Measurements from ENCODE around the gene NTRK3. TPM values are rescaled to one million over a fixed set of nuclear protein-coding genes. Genes with fewer than 3 reads are reported as not detected.

NTRK3 gene
- total and polyA plus RNA-seq, 2 of the 8 experiments (the other 6 are each of a cell fraction or from before 2014, with no cell fraction given): 4.5 to 6.8 TPM

DNA sequence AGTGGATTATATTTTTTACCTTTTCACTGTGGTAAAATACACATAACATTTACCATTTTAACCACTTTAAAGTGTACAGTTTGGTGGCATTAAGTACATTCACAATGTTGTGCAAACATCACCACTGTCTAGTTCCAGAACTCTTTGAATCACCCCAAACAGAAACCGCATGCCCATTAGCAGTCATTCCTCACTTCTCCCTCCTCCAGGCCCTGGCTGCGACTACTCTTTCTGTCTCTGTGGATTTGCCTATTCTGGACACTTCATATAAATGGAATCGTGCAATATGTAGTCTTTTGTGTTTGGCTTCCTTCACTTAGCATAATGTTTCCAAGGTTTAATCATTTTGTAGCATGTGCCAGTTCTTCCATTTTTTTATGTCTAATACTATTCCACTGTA, 409.8 kb downstream of the NTRK3 start:
- FAIRE-seq (no peak), DNase-seq (ENCODE audit: low read depth in 1 of 2, low spot score in 2 of 2) (no peak)
- Histone ChIP-seq H2BK120ac (replicated peaks; ENCODE audit: low read depth, low read length) (no peak overlapping the region), H3K23me2 (ENCODE audit: low read depth, low read length) (peaks cover 1% of the 10 kb centered on the region; the same call in 1 of the 2 replicates), H3K14ac (ENCODE audit: insufficient read length) (no peak overlapping the region), H4K20me1 (replicated peaks in 1 of 2; ENCODE audit: control insufficient read depth in 1 of 2, insufficient read depth in 2 of 2, low read length in 2 of 2) (no peaks in the 10 kb centered on the region), H3K23ac (ENCODE audit: insufficient read length) (no peak overlapping the region), H3K4me1 (replicated peaks in 1 of 4; ENCODE audit: control insufficient read depth in 3 of 4, insufficient read depth in 4 of 4, low read length in 3 of 4) (no peaks in the 10 kb centered on the region), H3K4me2 (ENCODE audit: insufficient read depth in 1 of 2, low read depth in 2 of 2, low read length in 2 of 2) (no peak overlapping the region), H4K5ac (ENCODE audit: insufficient read length, low read depth, low read length) (no peak overlapping the region), H2AK5ac (ENCODE audit: low read depth, low read length) (no peak overlapping the region), H3K9me3 (ENCODE audit: insufficient read depth in 2 of 2, low read depth in 1 of 2, low read length in 1 of 2) (no peaks in the 10 kb centered on the region; a peak in 1 of 4 replicates), H3K36me3 (ENCODE audit: control insufficient read depth in 2 of 4, insufficient read depth in 4 of 4, low read length in 3 of 4) (no peaks in the 10 kb centered on the region), H3K18ac (ENCODE audit: extremely low read depth, low read length) (no peak overlapping the region), H2BK15ac (ENCODE audit: low read length) (no peak overlapping the region), H3K56ac (replicated peaks; ENCODE audit: insufficient read length, low read depth, low read length) (no peak overlapping the region), H3K27me3 (replicated peaks in 1 of 4; ENCODE audit: control insufficient read depth in 3 of 4, extremely low read depth in 1 of 4, insufficient read depth in 3 of 4, low read length in 3 of 4) (no peaks in the 10 kb centered on the region), H3K4ac (replicated peaks; ENCODE audit: insufficient read length, low read depth, low read length) (no peak overlapping the region), H4K91ac (replicated peaks; ENCODE audit: insufficient read length, low read length) (no peak overlapping the region), H3K79me2 (ENCODE audit: control insufficient read depth in 1 of 2, insufficient read depth in 2 of 2, low read length in 2 of 2) (no peaks in the 10 kb centered on the region), H4K8ac (ENCODE audit: extremely low read depth, insufficient read depth, low read length) (no peak overlapping the region), H2BK20ac (ENCODE audit: low read length) (no peak overlapping the region), H3K27ac (ENCODE audit: low read depth, low read length) (no peak overlapping the region), H2BK5ac (ENCODE audit: low read depth, low read length) (no peak overlapping the region), H2BK12ac (ENCODE audit: low read depth, low read length) (no peak overlapping the region), H3K9ac (replicated peaks in 1 of 4; ENCODE audit: extremely low read depth in 1 of 4, low read depth in 3 of 4, low read length in 3 of 4) (no peak overlapping the region), H2AFZ (ENCODE audit: low read length) (no peak overlapping the region), H3K4me3 (ENCODE audit: extremely low read depth in 1 of 4, insufficient read depth in 2 of 4, low read depth in 3 of 4, low read length in 4 of 4) (no peak overlapping the region), H3K79me1 (ENCODE audit: low read depth, low read length) (no peaks in the 10 kb centered on the region)
- ChIA-PET CTCF (ENCODE audit: partially characterized antibody) (no interaction called here), POLR2A (ENCODE audit: partially characterized antibody) (no interaction called here)
- WGBS, 2 experiments (ENCODE audit: extremely low coverage in 1 of 2, insufficient coverage in 1 of 2, insufficient read length in 1 of 2, insufficient replicate concordance in 2 of 2, low coverage in 1 of 2, low lambda C conversion rate in 2 of 2, missing lambda C conversion rate in 1 of 2): 85% methylated on average over 3 of the region's 3 CpGs; no CpG with 5 or more reads in 1 of the 2 experiments
- TF ChIP-seq, protein P1, sequence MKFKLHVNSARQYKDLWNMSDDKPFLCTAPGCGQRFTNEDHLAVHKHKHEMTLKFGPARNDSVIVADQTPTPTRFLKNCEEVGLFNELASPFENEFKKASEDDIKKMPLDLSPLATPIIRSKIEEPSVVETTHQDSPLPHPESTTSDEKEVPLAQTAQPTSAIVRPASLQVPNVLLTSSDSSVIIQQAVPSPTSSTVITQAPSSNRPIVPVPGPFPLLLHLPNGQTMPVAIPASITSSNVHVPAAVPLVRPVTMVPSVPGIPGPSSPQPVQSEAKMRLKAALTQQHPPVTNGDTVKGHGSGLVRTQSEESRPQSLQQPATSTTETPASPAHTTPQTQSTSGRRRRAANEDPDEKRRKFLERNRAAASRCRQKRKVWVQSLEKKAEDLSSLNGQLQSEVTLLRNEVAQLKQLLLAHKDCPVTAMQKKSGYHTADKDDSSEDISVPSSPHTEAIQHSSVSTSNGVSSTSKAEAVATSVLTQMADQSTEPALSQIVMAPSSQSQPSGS (IDR thresholded peaks at IDR 0.05; ENCODE audit: low read length): no peak
- TF ChIP-seq JUN (IDR thresholded peaks at IDR 0.05; ENCODE audit: low read depth, low read length) (no peak), POLR2AphosphoS5 (IDR thresholded peaks at IDR 0.05; ENCODE audit: low read depth, low read length) (no peak), EP300 (IDR thresholded peaks at IDR 0.05; ENCODE audit: borderline replicate concordance in 1 of 2, low read depth in 2 of 2, low read length in 2 of 2) (no peak), KDM4A (IDR thresholded peaks at IDR 0.05; ENCODE audit: low read depth, low read length, severe bottlenecking) (no peak), RBBP5 (IDR thresholded peaks at IDR 0.05; ENCODE audit: borderline replicate concordance, low read depth, low read length) (no peak)
